HG03565 (cell line): ENCODE measurements around the gene GAMT.
"Not testable (repeated sequence)": the region's sequence is repeated elsewhere in the genome, so short reads cannot be mapped to it uniquely, and the experiment has no call there.

Source experiments
- ATAC-seq: cut with Tn5 transposase; IDR thresholded peaks from one replicate; pipeline ENCODE4 v1.9.1; 2021; ENCODE audit warnings: mild to moderate bottlenecking, moderate library complexity; ENCODE audit not compliant: unreplicated experiment

The GAMT gene

DNA sequence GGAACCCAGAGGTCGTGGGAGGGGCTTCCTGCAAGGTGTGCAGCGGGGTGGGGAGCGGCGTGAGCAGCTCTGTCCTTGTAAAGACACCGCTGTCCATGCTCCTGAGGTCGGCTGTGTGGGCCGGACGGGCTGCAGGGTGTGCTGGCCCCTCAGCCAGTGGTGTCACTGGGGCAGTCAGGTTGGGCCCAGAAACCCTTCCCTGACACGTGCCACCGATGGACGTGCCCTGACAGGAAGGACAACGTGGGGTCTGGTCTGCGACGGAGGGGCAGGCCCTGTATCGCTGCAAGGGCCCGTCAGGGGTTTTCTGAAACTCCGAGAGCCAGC is 32.7 kb upstream of the GAMT start:
- ATAC-seq: no peak

DNA sequence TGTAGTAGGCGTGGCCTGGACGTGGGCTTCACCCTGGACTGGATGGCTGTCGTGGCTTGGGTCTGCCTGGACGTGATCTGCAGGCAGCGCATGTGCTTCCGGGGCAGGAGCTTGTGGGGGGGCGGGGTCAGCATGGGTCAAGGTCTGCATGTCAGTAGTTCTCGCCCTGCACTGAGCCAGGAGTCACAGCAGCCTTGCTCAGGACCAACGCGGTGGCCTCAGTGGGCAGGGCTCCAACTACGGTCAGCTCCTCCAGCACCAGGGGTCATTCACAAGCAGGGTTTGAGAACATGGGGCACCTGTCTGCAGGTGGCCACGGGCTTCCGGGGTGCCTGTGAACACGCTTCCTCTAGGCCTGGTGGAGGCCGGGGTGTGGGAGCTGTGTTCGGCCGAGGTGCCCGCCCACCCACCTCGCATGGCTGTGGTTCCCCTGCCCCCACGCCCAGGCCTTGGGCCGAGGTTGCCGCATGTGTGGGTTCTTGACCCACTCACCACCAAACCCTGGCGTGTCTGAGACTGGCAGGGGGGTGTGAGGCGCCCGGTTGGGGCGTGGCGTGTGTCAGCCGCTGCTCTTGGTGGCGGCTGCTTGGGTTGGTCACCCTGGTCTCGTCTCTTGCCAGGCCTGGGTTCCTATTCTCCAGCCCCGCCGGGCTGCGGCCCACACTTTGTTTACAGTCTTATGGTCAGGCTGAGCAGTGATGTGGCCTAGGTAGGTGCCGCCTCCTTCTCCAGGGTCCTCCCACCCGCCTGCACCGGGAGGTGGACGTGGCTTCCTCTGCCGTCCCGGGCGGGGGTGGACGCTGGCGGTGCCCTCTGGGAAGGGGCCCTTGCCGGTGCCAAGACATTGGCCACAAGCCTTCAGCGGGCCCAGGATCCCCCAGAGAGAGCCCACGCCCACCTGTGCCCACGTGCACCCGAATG is 32.0 kb upstream of the GAMT start:
- no peak for ATAC-seq

- no peak for ATAC-seq
These were observed 31.2 kb upstream of the GAMT start for GRCh38 chr19:1432507-1432887.

- no peak for ATAC-seq
These were observed 30.6 kb upstream of the GAMT start for GRCh38 chr19:1431759-1432506.

- ATAC-seq: no peak
These were observed 28.9 kb upstream of the GAMT start for GRCh38 chr19:1430246-1430645.

- no peak for ATAC-seq
These were observed 28.4 kb upstream of the GAMT start for GRCh38 chr19:1429750-1430149.

GRCh38 chr19:1428738-1429391 is 27.5 kb upstream of the GAMT start:
- no peak for ATAC-seq

DNA sequence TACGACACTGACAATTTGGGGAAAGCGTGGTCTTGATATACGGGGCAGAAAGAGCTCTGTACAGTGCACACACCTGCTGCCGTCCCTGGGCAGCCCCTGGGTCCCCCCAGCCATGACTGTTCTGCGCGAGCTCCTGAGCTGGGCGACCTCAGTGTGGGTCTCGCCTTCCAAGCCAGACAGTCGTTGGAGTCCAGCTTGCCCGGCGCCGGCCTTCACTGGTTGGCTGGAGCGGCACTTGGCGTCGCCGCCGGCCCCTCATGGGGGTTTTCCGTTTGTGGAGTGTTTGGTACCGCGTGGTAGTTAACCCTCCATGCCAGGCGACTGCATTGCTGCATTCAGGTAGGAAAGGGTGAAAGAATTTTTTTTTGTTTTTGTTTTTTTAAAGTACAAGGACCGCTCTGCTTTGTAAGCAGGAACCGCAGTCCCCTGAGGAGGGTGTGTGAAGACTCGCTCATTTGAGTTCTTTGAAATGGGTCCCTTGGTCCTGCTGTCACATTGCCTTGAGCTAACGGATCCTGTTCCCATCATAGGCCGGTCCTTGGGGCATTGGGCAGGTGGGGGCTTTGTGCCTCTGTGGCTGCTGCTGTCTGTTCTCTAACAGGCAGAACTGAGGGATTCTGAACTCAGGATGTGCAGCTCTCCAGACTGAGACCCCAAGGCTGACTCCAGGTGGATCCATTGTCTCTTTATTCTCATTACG is 26.0 kb upstream of the GAMT start:
- no peak for ATAC-seq

DNA sequence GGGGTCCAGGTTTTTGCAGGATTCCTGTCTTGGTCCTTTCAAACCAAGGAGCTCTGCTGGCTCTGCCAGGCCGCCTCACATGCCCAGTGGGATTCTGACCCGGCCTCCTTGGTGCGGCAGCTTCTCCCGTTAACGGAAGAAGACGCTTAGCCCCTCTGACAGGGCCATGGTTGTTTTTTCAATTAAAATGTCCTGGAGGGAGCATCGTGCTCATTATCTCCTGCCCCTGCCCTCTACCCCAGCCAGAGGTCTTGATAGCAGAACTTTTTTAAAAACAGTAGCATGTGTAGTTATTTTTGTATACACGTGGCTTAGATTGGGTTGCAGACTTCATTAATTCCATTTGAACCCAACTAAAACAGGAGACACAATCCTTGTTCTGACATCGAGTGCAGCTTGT is 25.4 kb upstream of the GAMT start:
- no peak for ATAC-seq

DNA sequence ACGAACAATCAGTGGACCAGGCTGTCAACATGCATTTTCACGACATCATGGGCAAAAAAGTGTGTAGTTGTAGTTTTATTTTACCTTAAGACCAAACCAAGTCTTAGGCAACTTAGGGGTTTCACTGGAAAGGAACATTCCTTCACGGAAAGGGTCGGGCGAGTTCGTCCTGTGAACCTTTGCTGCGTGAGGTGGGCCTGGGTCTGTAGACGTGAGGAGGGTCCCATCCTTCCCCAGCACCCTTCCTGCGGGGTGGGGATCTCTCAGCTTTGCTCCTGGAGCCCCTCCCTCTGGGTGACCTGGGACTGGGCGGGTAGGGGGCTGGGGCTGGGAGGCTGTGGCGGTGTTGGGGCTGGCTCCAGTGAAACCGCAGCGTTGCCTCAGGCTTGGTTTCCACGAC is 24.6 kb upstream of the GAMT start:
- ATAC-seq: no peak

DNA sequence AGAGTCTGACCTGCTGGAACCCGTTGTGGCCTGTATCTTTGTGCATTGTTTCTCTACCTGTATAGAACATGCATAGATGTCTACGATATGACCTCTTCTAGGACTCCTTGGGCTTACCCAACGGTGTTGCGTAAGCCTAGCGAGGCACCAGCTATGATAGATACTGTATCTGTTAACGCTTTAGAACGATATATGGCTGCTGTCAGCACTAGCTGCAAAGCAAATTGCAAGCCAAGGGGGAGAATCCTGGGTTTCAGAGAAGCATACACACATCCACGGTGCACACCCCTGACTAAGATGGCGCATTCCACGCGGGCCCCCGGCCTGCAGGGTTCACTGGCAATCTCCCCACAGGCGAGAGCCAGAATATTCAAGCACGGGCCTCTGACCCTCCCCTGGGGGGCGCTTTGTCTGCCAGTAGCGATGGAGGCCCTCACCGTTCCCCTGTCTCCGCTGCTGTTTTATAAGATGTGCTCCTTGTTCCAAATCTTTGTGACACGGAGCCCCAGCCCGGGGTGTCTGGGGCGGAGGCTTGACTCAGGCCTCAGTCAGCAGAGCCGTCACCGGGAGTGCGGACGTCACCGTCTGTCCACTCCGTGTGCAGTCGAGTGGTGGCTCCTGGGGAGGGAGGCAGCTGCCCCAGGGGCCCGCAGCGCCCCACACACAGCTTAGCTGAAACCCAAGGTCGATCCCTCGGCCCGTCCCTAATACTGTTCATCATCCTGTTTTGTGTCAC is 23.9 kb upstream of the GAMT start:
- ATAC-seq: no peak

DNA sequence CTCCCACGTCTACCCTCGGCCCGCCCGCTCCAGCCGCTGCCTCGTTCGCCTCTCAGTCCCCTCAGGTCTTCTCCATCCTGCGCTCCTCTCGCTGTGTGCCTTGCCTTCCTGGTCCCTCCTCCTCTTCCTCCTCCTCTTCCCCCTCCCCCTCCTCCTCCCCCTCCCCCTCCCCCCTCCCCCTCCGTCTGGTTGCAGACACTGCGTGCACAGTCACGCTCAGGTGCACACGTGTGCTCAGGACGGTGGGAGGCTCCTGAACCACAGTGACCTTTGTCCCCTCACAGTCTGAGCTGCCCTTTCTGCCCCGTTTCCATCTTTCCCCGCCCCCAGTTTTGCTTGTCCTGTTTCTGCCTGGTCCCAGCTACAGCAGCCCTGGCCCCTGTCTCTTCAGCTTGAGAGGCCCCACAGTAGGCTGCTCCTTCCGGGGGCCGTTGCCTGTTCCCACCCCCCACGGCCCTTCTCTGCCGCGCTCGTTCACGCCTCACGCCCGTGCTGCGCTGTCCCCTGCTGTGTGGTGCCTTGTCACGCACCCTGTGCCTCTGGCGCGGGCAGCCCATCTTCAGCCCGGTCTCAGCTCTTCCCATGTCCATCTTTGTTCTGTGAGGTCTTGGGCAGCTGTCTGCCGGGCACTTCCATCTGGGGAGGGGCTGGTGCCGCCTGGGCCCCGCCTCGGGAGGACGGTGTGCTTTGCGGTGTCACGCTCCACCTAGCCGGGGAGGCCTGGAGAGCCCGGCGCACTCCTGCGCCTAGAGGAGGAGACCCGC is 23.0 kb upstream of the GAMT start:
- no peak for ATAC-seq

- no peak for ATAC-seq
These were observed 22.3 kb upstream of the GAMT start for GRCh38 chr19:1423436-1424191.

DNA sequence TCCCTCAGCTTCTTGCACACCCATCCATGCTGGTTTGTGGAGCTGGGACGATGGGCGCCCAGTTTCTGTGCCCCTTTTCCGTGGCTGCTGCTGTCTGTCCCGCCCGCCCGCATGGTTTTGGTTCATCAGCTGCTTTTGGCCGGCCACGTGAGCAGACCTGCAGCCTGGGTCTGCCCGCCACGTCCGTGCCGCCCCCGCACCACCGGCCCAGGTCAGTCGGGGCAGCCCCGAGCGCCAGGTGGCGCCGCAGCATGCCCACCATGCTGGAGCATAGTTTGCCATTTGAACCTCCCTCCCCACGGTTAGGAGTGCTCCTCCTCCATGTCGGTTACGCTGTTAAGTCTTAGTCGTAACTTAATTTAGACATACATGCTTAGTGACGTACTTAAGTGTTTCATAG is 21.6 kb upstream of the GAMT start:
- ATAC-seq: no peak

- no peak for ATAC-seq
These were observed 21.0 kb upstream of the GAMT start for GRCh38 chr19:1422360-1422759.

DNA sequence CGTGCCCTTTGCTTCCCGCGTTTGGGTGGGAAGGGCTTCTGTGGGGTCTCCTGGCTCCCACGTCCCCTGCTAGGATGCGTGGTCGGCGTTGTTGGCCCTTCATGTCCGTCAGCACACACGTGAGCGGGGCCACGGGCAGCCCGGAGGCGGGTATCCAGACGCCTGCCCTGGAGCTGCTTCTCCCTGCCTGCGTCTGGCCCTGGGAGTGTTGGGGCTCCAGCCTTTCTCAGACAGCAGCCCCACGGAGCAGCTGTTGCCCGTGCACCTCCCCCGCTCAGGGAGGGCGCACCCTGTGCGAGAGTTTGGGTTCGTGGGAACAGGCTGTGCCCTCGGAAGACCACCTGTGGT is 20.6 kb upstream of the GAMT start:
- ATAC-seq: no peak

GRCh38 chr19:1421218-1421957 is 20.0 kb upstream of the GAMT start:
- no peak for ATAC-seq

DNA sequence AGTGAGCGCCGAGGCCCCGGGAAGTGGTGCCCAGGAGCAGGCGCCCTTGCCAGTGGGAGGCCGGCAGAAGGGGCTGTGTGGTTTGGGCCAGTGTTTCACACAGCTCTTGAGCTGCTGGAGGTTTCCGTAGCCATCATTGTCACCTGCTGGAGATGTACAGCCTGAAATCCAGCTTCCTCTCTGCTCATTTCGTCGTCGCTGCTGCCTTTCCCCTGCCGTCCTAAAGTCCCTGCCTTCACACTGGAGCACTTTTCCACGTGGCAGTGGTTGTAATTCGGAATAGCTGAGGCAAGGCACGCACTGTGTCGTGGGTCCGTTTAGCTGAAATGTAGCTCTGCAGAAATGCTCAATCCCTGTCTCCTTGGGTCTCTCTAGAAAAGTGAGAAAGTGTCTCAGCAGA is 19.2 kb upstream of the GAMT start:
- no peak for ATAC-seq

DNA sequence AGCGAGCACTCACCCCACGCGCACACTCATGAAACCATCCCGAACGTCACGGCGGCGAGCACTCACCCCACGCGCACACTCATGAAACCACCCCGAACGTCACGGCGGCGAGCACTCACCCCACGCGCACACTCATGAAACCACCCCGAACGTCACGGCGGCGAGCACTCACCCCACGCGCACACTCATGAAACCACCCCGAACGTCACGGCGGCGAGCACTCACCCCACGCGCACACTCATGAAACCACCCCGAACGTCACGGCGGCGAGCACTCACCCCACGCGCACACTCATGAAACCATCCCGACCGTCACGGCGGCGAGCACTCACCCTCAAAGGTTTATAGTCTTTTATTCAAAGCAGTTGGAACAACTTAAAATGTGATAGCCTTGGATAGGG is 18.7 kb upstream of the GAMT start:
- not testable (repeated sequence) for ATAC-seq
